Measurements from ENCODE around the gene IFI27L1. TPM values are rescaled to one million over a fixed set of nuclear protein-coding genes. Genes with fewer than 3 reads are reported as not detected.

The IFI27L1 gene
- total RNA-seq, 1 donor from 2014 or later, result 27.7 TPM

DNA sequence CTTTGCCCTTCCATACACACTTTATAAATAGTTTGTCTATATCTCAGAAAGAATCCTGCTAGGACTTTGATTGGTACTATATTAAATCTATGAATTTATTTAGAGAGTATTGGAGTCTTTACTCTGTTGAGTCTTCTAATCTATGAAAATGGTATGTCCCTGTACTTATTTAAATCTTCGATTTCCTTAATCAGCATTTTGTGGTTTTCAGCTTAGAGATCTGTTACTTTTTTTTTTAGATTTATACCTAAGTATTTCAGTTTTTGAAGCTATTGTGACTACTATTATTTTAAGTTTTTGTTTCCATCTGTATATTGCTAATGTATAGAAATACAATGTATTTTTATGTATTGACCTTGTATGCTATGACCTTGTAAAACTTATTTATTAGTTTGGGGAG lies 61.7 kb downstream of the IFI27L1 start:
- H3K27me3 Mint-ChIP-seq (ENCODE audit: low read depth), result peaks cover 6% of the 10 kb centered on the region
- no peaks in the 10 kb centered on the region for H3K36me3 Mint-ChIP-seq (ENCODE audit: low read depth)
- intact Hi-C loops (cut with micrococcal nuclease), result no loop called here
- peaks cover 15% of the 10 kb centered on the region for H3K4me1 Mint-ChIP-seq (ENCODE audit: low read depth)
- no peak overlapping the region for H3K27ac Mint-ChIP-seq
- H3K9me3 Mint-ChIP-seq, result no peaks in the 10 kb centered on the region
- DNase-seq (ENCODE audit: low spot score), result no peak
- H3K4me3 Mint-ChIP-seq (ENCODE audit: low read depth), result no peak overlapping the region

DNA sequence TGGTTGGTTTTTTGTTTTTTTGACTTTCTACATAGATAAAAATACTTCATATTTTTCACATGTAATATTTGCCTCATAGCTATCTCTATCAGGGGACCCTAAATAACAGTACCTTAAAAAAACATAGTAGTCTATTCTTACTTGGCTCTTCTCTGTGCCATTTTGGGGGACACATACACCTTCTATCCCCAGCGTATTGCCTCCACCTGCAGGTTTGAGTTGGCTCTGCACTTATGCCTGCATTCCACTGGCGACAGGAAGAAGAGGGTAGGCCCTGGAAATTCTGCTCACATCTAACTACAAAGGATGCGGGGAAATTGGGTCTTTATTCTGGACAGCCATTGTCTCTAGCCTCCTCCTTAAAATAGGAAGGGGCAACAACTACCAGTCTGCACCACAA lies 62.1 kb downstream of the IFI27L1 start:
- Mint-ChIP-seq H3K36me3 (ENCODE audit: low read depth) (no peaks in the 10 kb centered on the region), H3K9me3 (no peaks in the 10 kb centered on the region), H3K27ac (no peak overlapping the region), H3K27me3 (ENCODE audit: low read depth) (peaks cover 7% of the 10 kb centered on the region), H3K4me1 (ENCODE audit: low read depth) (peaks cover 15% of the 10 kb centered on the region), H3K4me3 (ENCODE audit: low read depth) (no peak overlapping the region)
- DNase-seq (ENCODE audit: low spot score), result no peak
- intact Hi-C loops (cut with micrococcal nuclease), result no loop called here

DNA sequence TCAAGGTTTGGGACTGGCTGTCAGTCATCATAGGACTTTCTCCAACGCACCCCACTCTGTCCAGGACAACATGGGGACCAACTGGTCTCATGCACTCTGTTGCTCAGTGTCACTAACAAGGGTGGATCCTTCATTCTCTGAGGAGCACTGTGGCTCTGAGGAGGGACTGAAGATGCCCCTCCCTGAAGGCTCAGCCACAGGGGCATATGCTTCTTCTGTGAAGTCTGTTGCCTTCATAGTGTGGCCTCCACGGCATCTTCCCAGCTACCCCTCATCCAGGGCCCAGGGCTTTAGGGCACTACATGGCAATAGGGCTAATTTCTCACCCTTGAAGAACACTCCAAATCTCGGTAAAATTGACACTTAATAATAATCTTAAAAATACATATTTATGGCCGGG lies 62.6 kb downstream of the IFI27L1 start:
- H3K9me3 Mint-ChIP-seq, result no peaks in the 10 kb centered on the region
- no peak for DNase-seq (ENCODE audit: low spot score)
- peaks cover 15% of the 10 kb centered on the region for H3K4me1 Mint-ChIP-seq (ENCODE audit: low read depth)
- no peak overlapping the region for H3K27ac Mint-ChIP-seq
- H3K36me3 Mint-ChIP-seq (ENCODE audit: low read depth), result no peaks in the 10 kb centered on the region
- H3K27me3 Mint-ChIP-seq (ENCODE audit: low read depth), result peaks cover 12% of the 10 kb centered on the region
- intact Hi-C loops (cut with micrococcal nuclease), result no loop called here
- H3K4me3 Mint-ChIP-seq (ENCODE audit: low read depth), result no peak overlapping the region

GRCh38 chr14:94144765-94145164 lies 63.7 kb downstream of the IFI27L1 start:
- Mint-ChIP-seq H3K27me3 (ENCODE audit: low read depth) (peaks cover 19% of the 10 kb centered on the region), H3K36me3 (ENCODE audit: low read depth) (no peaks in the 10 kb centered on the region), H3K4me1 (ENCODE audit: low read depth) (peaks cover 15% of the 10 kb centered on the region), H3K9me3 (no peaks in the 10 kb centered on the region), H3K4me3 (ENCODE audit: low read depth) (no peak overlapping the region), H3K27ac (no peak overlapping the region)
- intact Hi-C loops (cut with micrococcal nuclease), result loop anchor here (1.0 kb wide), 1 partner anchor 30 kb away; the partner anchor contains the start of gene PPP4R4
- no peak for DNase-seq (ENCODE audit: low spot score)

DNA sequence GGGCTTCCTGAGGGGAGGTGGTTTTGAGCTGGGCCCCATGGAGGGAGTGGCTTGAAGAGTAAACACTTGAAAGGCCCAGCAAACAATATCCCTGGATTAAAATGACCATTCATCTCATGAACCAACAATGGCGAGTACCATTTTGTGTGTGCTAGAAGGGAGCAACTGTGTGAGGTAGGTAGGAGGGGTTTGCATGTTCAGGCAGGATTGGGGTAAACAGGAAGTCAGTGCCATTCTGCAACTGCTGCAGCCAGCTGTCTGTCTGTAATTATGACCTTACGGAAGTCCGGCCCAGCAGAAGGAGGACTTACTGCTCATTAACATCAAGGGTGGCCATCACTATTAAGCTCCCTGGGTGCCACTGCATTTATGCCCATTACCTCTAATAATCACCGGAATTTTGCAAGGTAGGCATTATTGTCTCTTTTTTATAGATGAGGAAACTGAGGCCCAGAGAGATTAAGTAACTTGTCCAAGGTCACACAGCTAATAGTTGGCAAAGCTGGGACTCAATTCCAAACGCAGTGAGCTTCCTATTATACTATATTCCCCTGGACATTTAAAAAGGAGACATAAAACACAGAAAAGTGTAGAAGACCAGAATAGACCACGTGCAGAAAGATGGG lies 64.9 kb downstream of the IFI27L1 start:
- no peak for DNase-seq (ENCODE audit: low spot score)
- intact Hi-C loops (cut with micrococcal nuclease), result loop anchor here (1.0 kb wide), 1 partner anchor 28 kb away; the partner anchor contains the start of gene PPP4R4
- Mint-ChIP-seq H3K27me3 (ENCODE audit: low read depth) (peaks cover 22% of the 10 kb centered on the region), H3K36me3 (ENCODE audit: low read depth) (no peaks in the 10 kb centered on the region), H3K27ac (no peak overlapping the region), H3K4me3 (ENCODE audit: low read depth) (no peak overlapping the region), H3K9me3 (no peaks in the 10 kb centered on the region), H3K4me1 (ENCODE audit: low read depth) (peaks cover 15% of the 10 kb centered on the region)

Other genes starting within 250 kb of the IFI27L1 start
- gene FAM181A, start 154.0 kb upstream of the IFI27L1 start, total RNA-seq, result not detected in 2 replicates
- gene ASB2, start 104.7 kb upstream of the IFI27L1 start, total RNA-seq, result 19.8 TPM in 2 replicates
- 0.11 TPM in 1 of 2 replicates, not detected in the other for gene CCDC197, start 84.0 kb upstream of the IFI27L1 start, total RNA-seq
- gene OTUB2, start 55.0 kb upstream of the IFI27L1 start, total RNA-seq, result 2.1 and 2.3 TPM in 2 replicates
- gene DDX24, start 108 bp upstream of the IFI27L1 start, total RNA-seq, result 276 and 277 TPM in 2 replicates
- 2.1 and 5.2 TPM in 2 replicates for gene IFI27, start 29.4 kb downstream of the IFI27L1 start, total RNA-seq
- gene IFI27L2, start 48.3 kb downstream of the IFI27L1 start, total RNA-seq, result 47.4 and 48.8 TPM in 2 replicates
- 1.2 and 1.8 TPM in 2 replicates for gene PPP4R4, start 93.0 kb downstream of the IFI27L1 start, total RNA-seq
- gene SERPINA10, start 212.0 kb downstream of the IFI27L1 start, total RNA-seq, result not detected in 2 replicates
- gene SERPINA6, start 242.0 kb downstream of the IFI27L1 start, total RNA-seq, result not detected in 2 replicates